NCI-H2227 (cell line): ENCODE measurements around the gene SCD.

Source experiments
- DNase-seq: peaks from one replicate; lab custom pipeline; 2025; ENCODE audit not compliant: unreplicated experiment; lab: John Stamatoyannopoulos, UW

Gene SCD

DNA sequence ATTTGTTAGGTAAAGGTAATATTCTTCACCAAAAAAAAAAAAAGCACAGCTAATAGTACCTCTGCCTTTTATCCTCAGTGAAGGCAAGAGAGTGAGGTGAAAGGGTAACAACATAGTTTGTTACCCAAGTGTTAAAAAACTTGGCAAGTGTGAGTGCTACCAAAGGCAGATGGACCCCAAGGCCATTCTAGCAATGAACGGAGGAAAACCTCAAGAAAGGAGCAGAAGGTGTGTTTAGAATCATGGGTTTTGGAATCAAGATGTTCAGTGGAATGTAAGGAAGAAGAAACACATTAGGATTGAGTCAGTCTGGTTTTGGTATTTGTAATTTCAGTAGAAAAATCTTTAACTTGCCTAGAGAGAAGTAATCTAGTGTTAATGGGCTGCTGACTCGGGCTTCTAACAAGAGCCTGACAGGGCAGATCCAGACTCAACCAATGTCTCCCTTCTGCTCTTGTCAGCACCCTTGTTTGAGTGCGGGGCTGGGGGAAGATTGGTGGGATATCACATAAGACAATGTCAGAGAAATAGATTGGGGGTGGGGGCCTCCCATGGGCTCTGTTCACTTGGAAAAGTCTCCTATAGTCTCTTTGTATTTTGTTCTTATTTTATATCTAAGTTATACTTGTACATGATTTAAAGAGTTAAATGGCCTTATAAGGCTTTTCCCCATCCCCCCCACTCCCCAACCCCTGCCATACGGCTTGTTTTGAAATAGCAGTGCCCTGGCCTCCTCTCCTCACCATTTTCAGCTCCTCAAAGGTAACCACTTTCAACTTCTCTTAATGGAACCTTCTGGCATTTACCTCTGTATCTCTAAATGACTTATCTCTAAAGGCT, 44.4 kb downstream of the SCD start:
- no peak for DNase-seq

DNA sequence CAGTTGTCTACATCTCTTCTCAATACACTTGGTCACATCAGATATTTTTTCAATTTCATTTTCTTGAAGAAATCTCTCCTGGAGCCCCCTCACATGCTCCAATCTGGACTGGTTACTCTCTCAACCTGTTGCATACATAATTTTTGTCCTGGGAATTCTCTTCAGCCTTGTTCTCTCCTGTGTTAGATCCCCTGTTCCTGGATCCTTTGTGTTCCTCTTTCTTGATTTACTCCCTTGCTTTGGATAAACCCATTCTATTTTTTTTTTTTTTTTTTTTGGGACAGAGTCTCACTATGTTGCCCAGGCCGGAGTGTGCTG, 45.6 kb downstream of the SCD start:
- no peak for DNase-seq

DNA sequence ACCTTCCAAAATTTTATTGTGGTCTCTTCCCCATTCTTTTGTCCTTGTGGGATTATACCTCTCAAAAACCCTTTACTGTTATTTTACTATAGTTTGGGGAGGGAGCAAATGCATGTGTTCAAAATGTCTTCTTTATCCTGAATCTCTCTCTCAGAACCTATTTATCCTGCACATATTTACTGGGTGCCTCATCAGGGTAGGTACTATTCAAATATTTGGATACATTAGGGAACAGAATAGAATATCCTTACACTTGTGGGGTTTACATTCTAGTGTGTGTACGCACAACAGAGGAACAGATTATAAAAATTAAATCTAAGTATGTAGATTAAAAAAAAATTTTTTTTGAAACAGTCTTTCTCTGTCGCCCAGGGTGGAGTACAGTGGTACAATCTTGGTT, 48.6 kb downstream of the SCD start:
- no peak for DNase-seq

DNA sequence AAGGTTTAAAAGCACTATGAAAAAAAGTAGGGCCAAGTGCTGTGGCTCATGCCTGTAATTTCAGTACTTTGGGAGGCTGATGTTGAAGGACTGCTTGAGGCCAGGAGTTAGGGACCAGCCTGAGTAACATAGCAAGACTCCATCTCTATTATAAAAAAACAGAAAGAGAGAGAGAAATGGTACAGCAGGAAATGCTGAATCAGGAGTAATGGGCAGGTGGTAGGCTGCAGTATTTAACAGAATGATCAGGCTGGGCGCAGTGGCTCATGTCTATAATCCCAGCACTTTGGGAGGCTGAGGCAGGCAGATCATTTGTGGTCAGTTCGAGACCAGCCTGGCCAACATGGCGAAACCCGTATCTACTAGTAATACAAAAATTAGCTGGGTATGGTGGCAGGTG, 49.6 kb downstream of the SCD start:
- no peak for DNase-seq

DNA sequence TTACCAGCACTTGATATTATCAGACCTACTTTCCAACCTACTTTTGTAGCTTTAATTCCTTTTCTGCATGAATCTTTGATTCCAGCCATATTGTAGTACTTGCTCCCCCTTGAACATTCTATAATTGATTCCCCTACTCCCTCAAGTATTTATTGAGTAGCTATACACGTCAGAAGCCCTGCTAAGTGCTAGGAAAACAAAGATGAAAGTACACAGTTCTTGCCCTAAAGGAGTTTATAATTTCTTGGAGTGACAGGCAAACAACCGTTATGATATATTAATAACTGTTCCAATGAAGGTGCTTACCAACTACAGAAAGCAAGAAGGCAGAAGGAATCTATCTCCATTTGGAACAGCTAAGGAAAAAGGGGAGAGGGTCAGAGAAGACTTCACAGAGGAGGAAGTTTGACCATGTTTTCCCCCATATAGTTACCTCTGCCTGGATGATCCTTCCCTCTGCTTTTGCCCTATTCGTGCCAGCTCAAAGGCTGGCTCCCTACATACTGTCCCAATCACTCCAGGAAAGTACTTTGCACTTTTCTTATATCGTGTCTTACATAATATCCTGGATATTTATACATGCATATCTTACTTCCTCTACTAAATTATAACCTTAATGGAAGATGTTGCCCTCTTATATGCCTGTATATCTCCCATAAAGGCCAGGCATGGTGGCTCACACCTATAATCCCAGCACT, 54.7 kb downstream of the SCD start:
- no peak for DNase-seq

DNA sequence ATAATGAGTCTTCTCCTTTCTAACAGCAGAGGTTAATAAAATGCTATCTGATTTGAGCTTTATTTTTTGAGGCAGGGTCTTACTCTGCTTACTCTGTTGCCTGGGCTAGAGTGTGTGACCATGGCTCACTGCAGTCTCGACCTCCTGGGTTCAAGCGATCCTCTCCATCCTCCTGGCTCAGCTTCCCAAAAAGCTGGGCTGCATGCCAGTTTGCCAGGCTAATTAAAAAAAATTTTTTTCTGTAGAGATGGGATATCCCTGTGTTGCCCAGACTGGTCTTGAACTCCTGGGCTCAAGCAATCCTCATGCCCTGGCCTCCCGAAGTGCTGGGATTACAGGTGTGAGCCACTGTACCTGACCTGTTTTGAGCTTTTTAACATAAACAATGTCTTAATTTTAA, 56.7 kb downstream of the SCD start:
- no peak for DNase-seq

DNA sequence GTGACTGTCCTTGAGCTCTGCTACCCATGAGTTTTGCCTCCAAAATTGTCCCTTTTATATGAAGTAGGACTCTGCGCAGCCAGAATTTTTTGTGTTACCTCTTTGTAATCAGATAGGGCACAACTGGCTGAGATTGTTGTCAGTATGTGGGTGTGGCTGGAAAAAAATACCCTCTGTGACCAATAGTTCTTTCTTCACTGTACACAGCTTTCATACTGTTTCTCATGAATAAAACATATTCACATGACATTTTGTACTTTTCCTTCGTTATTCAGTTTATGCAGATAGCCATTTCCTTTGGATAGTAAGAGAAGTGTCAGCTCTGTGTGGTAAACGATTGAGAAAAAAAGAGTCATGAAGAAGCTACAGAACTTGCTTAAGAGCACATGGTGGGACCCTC, 66.1 kb downstream of the SCD start:
- DNase-seq: no peak
